GM12874 (cell line): ENCODE measurements around the gene TPCN2.

ENCODE experiments used
- TF ChIP-seq, protein P1 (sequence below): IDR thresholded peaks from 2 replicates; pipeline ENCODE4 v1.5.1; 2011; ENCODE audit warnings: low read depth, mild to moderate bottlenecking, control low read depth, low read length, moderate library complexity; ENCODE audit not compliant: insufficient read depth

TPCN2 gene

DNA sequence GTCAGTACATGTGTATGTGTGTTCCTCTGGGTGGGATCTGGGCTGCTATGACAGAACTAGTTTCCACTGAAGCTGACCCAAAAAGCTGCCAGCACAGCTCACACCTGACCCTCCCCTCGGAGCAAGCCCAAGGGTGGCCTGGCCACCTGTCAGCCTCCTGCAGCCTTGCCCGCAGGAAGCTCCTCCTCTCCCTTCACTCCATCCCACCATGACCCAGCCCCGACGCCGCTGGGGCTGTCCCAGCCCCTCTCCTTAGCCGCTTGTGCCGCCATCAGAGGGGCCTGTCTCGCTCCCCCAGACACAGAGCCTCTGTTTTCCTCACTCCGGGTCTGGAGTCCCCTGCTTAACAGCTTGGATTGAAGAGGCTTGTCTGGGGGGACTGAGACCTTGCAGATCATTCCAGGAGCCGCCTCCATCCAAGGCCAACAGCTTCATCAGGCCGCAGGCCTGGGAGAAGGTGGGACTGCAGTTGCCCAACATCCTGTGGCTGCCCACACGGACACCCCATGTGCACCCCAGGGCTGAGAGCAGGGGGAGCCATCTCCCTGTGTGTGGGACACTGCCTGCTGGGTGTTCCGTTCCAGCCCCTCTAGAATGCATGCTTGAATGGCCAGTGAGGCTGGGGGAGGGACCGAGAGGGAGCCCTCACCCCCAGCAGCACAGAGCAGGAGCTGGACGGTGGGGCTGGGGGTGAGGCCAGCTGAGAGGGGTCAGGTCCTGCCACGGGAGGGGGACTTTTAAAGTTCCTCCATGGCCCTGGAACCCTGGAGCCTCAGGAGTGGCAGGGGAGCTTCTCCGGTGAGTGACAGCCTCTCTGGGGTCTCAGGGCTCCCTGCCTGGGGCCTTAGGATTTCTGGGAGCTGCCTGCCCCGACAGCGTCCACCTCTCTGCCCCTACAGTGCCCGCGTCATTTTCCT, 36.4 kb upstream of the TPCN2 start:
- TF ChIP-seq, protein P1, sequence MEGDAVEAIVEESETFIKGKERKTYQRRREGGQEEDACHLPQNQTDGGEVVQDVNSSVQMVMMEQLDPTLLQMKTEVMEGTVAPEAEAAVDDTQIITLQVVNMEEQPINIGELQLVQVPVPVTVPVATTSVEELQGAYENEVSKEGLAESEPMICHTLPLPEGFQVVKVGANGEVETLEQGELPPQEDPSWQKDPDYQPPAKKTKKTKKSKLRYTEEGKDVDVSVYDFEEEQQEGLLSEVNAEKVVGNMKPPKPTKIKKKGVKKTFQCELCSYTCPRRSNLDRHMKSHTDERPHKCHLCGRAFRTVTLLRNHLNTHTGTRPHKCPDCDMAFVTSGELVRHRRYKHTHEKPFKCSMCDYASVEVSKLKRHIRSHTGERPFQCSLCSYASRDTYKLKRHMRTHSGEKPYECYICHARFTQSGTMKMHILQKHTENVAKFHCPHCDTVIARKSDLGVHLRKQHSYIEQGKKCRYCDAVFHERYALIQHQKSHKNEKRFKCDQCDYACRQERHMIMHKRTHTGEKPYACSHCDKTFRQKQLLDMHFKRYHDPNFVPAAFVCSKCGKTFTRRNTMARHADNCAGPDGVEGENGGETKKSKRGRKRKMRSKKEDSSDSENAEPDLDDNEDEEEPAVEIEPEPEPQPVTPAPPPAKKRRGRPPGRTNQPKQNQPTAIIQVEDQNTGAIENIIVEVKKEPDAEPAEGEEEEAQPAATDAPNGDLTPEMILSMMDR: no peak

DNA sequence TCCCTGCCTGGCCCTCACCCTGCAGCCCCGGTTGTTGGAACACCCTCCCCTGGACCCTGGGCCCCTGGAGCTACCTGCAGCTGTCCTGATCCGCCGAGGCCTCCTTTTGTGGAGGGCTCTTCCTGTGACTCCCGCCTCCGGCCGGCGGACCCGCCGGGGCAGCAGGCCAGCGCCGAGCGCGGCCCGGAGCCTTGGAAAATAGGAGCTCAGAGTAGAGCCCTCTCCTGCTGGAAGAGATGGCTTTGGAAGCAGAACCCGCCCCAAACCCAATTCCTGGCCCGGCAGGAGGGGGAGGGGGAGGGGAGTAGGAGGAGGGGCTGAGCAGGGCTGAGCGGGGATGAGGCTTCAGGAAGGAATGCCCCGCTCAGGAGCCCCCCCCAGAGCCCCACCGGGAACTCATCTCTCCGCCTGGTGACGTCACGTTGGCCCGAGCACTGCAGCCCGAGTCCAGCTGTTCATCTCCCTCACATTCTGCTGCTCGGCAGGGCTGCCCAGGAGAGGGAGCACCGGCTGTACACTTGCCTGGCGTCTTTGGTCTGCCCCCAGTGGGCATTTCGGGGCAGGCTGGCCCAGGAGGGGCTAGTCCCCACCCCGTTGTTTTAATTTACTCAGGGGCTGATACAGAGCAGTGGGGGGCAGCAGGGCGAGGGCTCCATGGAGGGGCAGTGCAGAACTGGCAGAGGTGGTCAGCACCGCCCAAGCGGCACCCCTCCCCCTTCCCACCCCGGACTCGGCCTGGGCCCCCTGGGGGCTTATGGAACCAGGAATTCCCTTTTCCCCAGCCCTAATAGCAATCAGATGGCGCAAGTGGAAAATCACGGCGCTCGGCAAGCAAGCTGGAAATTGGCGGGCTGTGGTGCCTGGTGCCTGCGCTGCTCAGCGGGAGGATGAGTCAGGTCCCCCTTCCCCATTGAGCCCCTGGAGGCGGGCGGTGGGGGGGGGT, 35.5 kb upstream of the TPCN2 start, which contains the start of gene MRGPRF:
Gene MRGPRF, minus strand, starts transcription at position 238 of the 943 bp plus-strand sequence. CDS start 3,345 bp downstream, outside the sequence.
- TF ChIP-seq, protein P1: peak; percentile 17; the same call in 1 of the 2 replicates

DNA sequence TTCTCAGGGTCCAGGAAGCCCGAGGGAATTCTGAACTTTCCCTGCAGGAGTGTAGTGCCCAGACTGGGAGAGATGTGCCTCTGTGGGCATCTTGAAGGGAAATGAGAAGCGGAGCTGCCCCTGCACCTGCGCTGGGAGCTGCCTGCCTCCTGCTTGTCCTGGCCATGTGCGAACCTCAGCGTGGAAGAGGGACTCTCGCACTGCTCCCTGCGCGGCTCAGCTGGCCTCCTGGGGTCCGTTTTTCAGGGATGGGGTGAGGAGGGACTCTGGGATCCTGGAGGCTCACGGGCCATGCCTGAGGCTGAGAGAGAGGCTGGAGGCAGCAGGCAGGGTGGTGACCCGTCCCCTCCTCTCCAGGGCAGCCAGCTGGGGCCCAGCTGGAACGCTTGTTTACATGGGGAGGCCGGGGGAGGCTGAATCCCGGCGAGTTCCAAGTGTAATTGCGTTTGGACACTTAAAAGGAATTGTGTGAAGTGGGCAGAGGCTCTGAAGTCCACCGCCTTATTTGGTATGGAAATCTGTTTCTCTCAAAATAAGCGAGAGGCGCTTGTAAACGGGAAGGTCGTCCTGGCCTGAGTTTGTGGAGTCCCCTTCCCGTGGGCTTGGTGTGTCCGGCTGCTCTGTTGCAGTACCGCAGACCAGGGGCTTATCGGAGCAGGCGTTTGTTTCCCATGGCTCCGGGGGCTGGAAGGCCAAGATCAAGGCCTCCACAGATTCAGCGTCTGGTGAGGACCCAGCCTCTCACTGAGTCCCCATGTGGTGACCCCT, 34.5 kb upstream of the TPCN2 start:
- TF ChIP-seq, protein P1: no peak

DNA sequence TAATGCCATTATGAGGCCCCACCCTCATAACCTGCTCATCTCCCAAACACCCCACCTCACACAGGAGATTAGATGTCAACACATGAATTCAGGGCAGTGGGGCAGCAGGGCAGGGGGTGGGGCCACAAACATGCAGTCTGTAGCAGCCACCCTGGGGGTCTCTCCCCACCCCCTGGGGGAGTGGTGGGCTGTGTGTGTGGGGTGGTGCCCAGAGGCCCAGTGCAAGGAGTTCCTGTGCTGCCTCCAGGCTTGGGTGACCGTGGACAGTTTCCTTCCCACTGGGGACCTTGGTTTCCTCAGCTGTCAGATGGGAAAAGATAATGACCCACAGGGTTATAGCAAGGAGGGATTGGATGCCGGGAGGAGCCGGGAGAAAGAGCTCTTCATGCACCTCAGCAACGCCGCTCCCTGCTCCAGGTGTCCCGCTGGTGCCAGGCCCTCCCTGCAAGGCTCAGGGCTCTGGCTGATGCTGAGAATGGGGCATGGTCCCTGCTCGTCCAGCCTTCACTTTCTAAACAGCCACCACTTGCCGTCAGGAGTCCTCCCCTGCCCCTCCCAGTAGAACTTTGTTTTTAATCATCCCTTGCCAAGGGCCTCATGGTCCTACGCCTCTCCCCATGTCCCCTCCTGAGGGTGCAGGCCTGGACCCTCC, 33.7 kb upstream of the TPCN2 start:
- TF ChIP-seq, protein P1: no peak

DNA sequence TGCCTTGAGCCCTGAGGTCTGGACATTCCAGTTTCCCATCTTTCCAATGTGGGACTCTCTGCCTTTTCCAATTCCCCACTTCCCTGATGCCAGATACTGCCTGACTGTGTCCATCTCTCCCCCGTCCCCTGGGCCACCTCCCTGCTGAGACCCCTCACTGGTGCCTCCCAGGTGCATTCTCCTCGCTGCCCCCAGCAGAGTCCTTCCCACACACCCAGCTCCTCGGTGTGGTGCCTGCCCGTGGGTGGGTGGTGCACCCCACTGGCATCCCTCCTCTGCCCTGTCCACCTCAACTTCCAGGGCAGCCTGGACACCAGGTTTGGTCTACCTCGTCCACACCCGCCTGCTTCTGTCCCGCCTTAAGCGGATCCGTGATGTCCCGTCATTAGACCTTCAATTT, 30.8 kb upstream of the TPCN2 start:
- TF ChIP-seq, protein P1: no peak

DNA sequence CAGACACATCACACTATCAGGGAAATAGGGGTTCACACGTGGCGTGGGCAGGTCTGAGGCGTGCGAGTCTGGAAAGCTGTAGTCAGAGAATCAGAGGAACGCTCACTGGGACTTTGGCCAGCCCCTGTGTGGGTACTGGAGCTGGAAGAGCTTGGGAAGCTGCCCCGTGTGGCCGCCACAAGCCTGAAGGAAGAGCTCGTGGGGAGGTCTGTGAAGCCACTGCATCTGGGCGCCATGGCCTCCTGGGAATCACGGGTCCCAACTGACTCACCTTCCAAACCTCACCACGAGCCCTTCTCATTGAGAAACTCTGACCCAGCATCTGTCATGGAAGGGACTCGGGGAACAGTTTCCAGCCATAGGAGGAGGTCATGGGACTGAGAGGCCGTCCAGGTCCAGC, 29.8 kb upstream of the TPCN2 start:
- TF ChIP-seq, protein P1: no peak
